HCT116 (cell line): ENCODE measurements around the gene TECTA. TPM values are rescaled to one million over a fixed set of nuclear protein-coding genes. Genes with fewer than 3 reads are reported as not detected.

Experiments
- ATAC-seq: fragments of 200-7000 bp; cut with Tn5 transposase; 2 replicates; pipeline ENCODE4 v1.9.1; 2020; ENCODE audit warnings: mild to moderate bottlenecking, moderate library complexity
- BruUV-seq: library from RNA; stranded (reverse); fragments of 400-500 nt; replicated peaks from 2 replicates; lab custom pipeline; 2021; lab: Mats Ljungman, UMichigan
- CTCF ChIA-PET: fragments of 300-600 bp; sonication (Branson Sonifier 250); formaldehyde crosslinking; loops from one replicate; lab custom pipeline; 2021; ENCODE audit warnings: antibody characterized with exemption; lab: Charles Lee
- POLR2A ChIA-PET: fragments of 300-600, 350-600 bp; sonication (Branson Sonifier 250); formaldehyde crosslinking; loops from one replicate; lab custom pipeline; 2021; ENCODE audit warnings: antibody characterized with exemption; lab: Charles Lee
- RAD21 ChIA-PET, 2 experiments: fragments of 300-600 bp; sonication (Branson Sonifier 250); formaldehyde crosslinking; loops; one replicate each; lab custom pipeline; 2023; ENCODE audit warnings: low total read pairs in 2 of 2; ENCODE audit not compliant: uncharacterized antibody in 2 of 2, unreplicated experiment in 2 of 2, low non-redundant PET in 1 of 2; lab: Charles Lee
- DNase-seq: peaks from one replicate; pipeline ENCODE4 v3.0.0-alpha.2; 2010; ENCODE audit warnings: low read depth, low spot score
- H2AFZ ChIP-seq: fragments of 200-600 bp; shearing (Covaris generic), sonication (generic); 2 replicates; pipeline ENCODE4 v1.6.1; 2017; ENCODE audit warnings: low read depth, mixed run types, mixed read lengths, antibody characterized with exemption, low read length; ENCODE audit not compliant: poor library complexity, severe bottlenecking
- H3K27ac ChIP-seq: 2 replicates; pipeline ENCODE4 v1.5.1; 2012; ENCODE audit warnings: low read depth, low read length
- H3K27me3 ChIP-seq: fragments of 200-600 bp; sonication (generic); 2 replicates; pipeline ENCODE4 v1.6.1; 2016; ENCODE audit warnings: mixed run types, low read length, mixed read lengths; ENCODE audit not compliant: insufficient read depth
- H3K36me3 ChIP-seq, 2 experiments: fragments of 200-500 bp in 1 of 2; fragments of 200-600 bp in 1 of 2; sonication (Bioruptor generic) in 1 of 2; sonication (generic) in 1 of 2; 2 replicates each; pipeline versions ENCODE4 v1.5.1 to v1.6.1; 2014 to 2016; ENCODE audit warnings: low read length in 2 of 2, inconsistent platforms in 1 of 2, mixed read lengths in 1 of 2, mixed run types in 1 of 2; ENCODE audit not compliant: insufficient read depth in 2 of 2, control insufficient read depth in 1 of 2
- H3K4me1 ChIP-seq, 2 experiments: fragments of 200-600 bp in 1 of 2; sonication (generic) in 1 of 2; 2 replicates each; pipeline versions ENCODE4 v1.5.1 to v1.6.1; 2012 to 2017; ENCODE audit warnings: low read length in 2 of 2, inconsistent platforms in 1 of 2, mild to moderate bottlenecking in 1 of 2, mixed read lengths in 1 of 2, mixed run types in 1 of 2, moderate library complexity in 1 of 2; ENCODE audit not compliant: insufficient read depth in 2 of 2, control insufficient read depth in 1 of 2
- H3K4me2 ChIP-seq: fragments of 200-600 bp; sonication (generic); 2 replicates; pipeline ENCODE4 v1.6.1; 2017; ENCODE audit warnings: mixed run types, low read length, mixed read lengths
- H3K4me3 ChIP-seq, 2 experiments: fragments of 200-600 bp in 1 of 2; sonication (generic) in 1 of 2; replicated peaks in 1 of 2; 2 replicates each; pipeline ENCODE4 v1.5.1; 2011 to 2016; ENCODE audit warnings: low read length in 2 of 2, control low read depth in 1 of 2, low read depth in 1 of 2, mild to moderate bottlenecking in 1 of 2, mixed read lengths in 1 of 2, mixed run types in 1 of 2
- H3K79me2 ChIP-seq: fragments of 200-600 bp; sonication (generic); 2 replicates; pipeline ENCODE4 v1.6.1; 2017; ENCODE audit warnings: mild to moderate bottlenecking, mixed run types, low read length, moderate library complexity, mixed read lengths; ENCODE audit not compliant: insufficient read depth
- H3K9ac ChIP-seq: fragments of 200-600 bp; sonication (generic); 2 replicates; pipeline ENCODE4 v1.6.1; 2016; ENCODE audit warnings: low read length, mixed read lengths
- H3K9me2 ChIP-seq: fragments of 200-600 bp; sonication (generic), shearing (Covaris generic); 2 replicates; pipeline ENCODE4 v1.6.1; 2017; ENCODE audit warnings: mixed run types, mild to moderate bottlenecking, moderate library complexity; ENCODE audit not compliant: insufficient read depth
- H3K9me3 ChIP-seq, 2 experiments: fragments of 200-500 bp in 1 of 2; fragments of 200-600 bp in 1 of 2; sonication (Bioruptor generic) in 1 of 2; sonication (generic) in 1 of 2; 2 replicates each; pipeline ENCODE4 v1.6.1; 2014 to 2017; ENCODE audit warnings: low read length in 2 of 2, mixed read lengths in 2 of 2, inconsistent platforms in 1 of 2, low read depth in 1 of 2, mild to moderate bottlenecking in 1 of 2, mixed run types in 1 of 2, moderate library complexity in 1 of 2; ENCODE audit not compliant: control insufficient read depth in 1 of 2, insufficient read depth in 1 of 2
- H4K20me1 ChIP-seq: fragments of 200-600 bp; sonication (generic), shearing (Covaris generic); 2 replicates; pipeline ENCODE4 v1.6.1; 2017; ENCODE audit warnings: mixed run types, mild to moderate bottlenecking, moderate library complexity; ENCODE audit not compliant: insufficient read depth
- CBX3 ChIP-seq: IDR thresholded peaks from 2 replicates; pipeline ENCODE4 v1.6.1; 2012; ENCODE audit warnings: low read depth
- FOSL1 ChIP-seq: IDR thresholded peaks from 2 replicates; pipeline ENCODE4 v1.6.1; 2012; ENCODE audit warnings: low read depth
- POLR2A ChIP-seq: IDR thresholded peaks from 2 replicates; pipeline ENCODE4 v1.7.0; 2011; ENCODE audit warnings: borderline replicate concordance; ENCODE audit not compliant: insufficient read depth, insufficient read length; ENCODE audit errors: extremely low read depth
- SP1 ChIP-seq: IDR thresholded peaks from 2 replicates; pipeline ENCODE4 v1.6.1; 2012; ENCODE audit warnings: low read depth
- TCF7L2 ChIP-seq: IDR thresholded peaks from 2 replicates; pipeline ENCODE4 v1.7.0; 2011; ENCODE audit warnings: borderline replicate concordance, inconsistent platforms; ENCODE audit not compliant: insufficient read depth, insufficient read length; ENCODE audit errors: extremely low read depth
- YY1 ChIP-seq: IDR thresholded peaks from 2 replicates; pipeline ENCODE4 v1.6.1; 2011; ENCODE audit warnings: low read length, low read depth, moderate library complexity, mild to moderate bottlenecking; ENCODE audit not compliant: insufficient replicate concordance; ENCODE audit errors: extremely low read depth
- ZFX ChIP-seq: fragments of 450-650 bp; IDR thresholded peaks from 2 replicates; pipeline ENCODE4 v1.6.1; 2017
- ZNF274 ChIP-seq: fragments of 200-500 bp; sonication (Bioruptor generic); IDR thresholded peaks from 2 replicates; pipeline ENCODE4 v1.6.1; 2014; ENCODE audit warnings: mild to moderate bottlenecking, low read depth, low read length, inconsistent platforms
- intact Hi-C: fragments of 100-400 bp; cut with micrococcal nuclease; formaldehyde crosslinking; loops from 2 replicates; pipeline ENCODE4 v1.10.0; 2022
- total RNA-seq: library from RNA; stranded (reverse); gene quantifications from one replicate; pipeline ENCODE4 v1.2.1, GENCODE V29; 2021; ENCODE audit not compliant: unreplicated experiment
- TF ChIP-seq, protein P1 (sequence below), 3 experiments: fragments of 200-600 bp in 1 of 3; sonication (generic) in 1 of 3; IDR thresholded peaks in 2 of 3; conservative IDR thresholded peaks in 1 of 3; 2 replicates each; pipeline ENCODE4 v1.5.1; 2012 to 2017; ENCODE audit warnings: low read depth in 2 of 3, low read length in 2 of 3, antibody characterized with exemption in 1 of 3, borderline replicate concordance in 1 of 3, control low read depth in 1 of 3, mild to moderate bottlenecking in 1 of 3, mixed read lengths in 1 of 3, mixed run types in 1 of 3, moderate library complexity in 1 of 3; ENCODE audit not compliant: insufficient read depth in 1 of 3
- TF ChIP-seq, protein P2 (sequence below): IDR thresholded peaks from 2 replicates; pipeline ENCODE4 v1.6.1; 2012

The TECTA gene
- total RNA-seq, 1 experiment from 2014 or later = 0.81 TPM

- DNase-seq (no peak), ATAC-seq (no peak)
- Histone ChIP-seq H3K9ac (no peak overlapping the region), H3K27me3 (no peaks in the 10 kb centered on the region), H3K27ac (no peak overlapping the region), H2AFZ (no peak overlapping the region), H3K36me3 (peaks cover 0 to 2% of the 10 kb centered on the region in 2 experiments; a peak in 1 of 4 replicates), H4K20me1 (no peaks in the 10 kb centered on the region), H3K79me2 (no peaks in the 10 kb centered on the region), H3K4me3 (no peak overlapping the region), H3K4me1 (no peaks in the 10 kb centered on the region), H3K9me2 (no peaks in the 10 kb centered on the region), H3K9me3 (no peaks in the 10 kb centered on the region), H3K4me2 (no peak overlapping the region)
- ChIA-PET RAD21 (no interaction called here), POLR2A (no interaction called here), CTCF (no interaction called here)
- intact Hi-C loops = no loop called here
- TF ChIP-seq SP1 = no peak
- no peak for TF ChIP-seq ZNF274
- no peak for TF ChIP-seq CBX3
- TF ChIP-seq POLR2A = no peak
- no peak for TF ChIP-seq YY1
- TF ChIP-seq, protein P1, sequence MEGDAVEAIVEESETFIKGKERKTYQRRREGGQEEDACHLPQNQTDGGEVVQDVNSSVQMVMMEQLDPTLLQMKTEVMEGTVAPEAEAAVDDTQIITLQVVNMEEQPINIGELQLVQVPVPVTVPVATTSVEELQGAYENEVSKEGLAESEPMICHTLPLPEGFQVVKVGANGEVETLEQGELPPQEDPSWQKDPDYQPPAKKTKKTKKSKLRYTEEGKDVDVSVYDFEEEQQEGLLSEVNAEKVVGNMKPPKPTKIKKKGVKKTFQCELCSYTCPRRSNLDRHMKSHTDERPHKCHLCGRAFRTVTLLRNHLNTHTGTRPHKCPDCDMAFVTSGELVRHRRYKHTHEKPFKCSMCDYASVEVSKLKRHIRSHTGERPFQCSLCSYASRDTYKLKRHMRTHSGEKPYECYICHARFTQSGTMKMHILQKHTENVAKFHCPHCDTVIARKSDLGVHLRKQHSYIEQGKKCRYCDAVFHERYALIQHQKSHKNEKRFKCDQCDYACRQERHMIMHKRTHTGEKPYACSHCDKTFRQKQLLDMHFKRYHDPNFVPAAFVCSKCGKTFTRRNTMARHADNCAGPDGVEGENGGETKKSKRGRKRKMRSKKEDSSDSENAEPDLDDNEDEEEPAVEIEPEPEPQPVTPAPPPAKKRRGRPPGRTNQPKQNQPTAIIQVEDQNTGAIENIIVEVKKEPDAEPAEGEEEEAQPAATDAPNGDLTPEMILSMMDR (IDR thresholded peaks at IDR 0.05 in 2 of 3, conservative IDR thresholded peaks at IDR 0.05 in 1 of 3; ENCODE audit: borderline replicate concordance in 1 of 3, insufficient read depth in 1 of 3, low read depth in 2 of 3, low read length in 2 of 3) = no peak
- no peak for TF ChIP-seq TCF7L2
- TF ChIP-seq FOSL1 = no peak
- no peak for TF ChIP-seq ZFX
- TF ChIP-seq, protein P2, sequence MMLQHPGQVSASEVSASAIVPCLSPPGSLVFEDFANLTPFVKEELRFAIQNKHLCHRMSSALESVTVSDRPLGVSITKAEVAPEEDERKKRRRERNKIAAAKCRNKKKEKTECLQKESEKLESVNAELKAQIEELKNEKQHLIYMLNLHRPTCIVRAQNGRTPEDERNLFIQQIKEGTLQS = no peak
- BruUV-seq = no TSS peak
Observed at GRCh38 chr11:121089566-121089965, 11.5 kb upstream of the TECTA start.
